PFSK-1 (cell line): Measurements from ENCODE around the gene TRPC3.

Experiments
- SIN3A ChIP-seq: IDR thresholded peaks from 2 replicates; pipeline ENCODE4 v1.6.1; 2012; ENCODE audit warnings: mild to moderate bottlenecking, low read length, moderate library complexity, borderline replicate concordance; ENCODE audit not compliant: insufficient read depth
- TAF1 ChIP-seq: IDR thresholded peaks from 2 replicates; pipeline ENCODE4 v1.6.1; 2012; ENCODE audit warnings: low read length, control low read depth, borderline replicate concordance; ENCODE audit not compliant: insufficient read depth
- TF ChIP-seq, protein P1 (sequence below), 2 experiments: IDR thresholded peaks; 2 replicates each; pipeline versions ENCODE4 v1.6.1 to v1.8.0; 2011 to 2012; ENCODE audit warnings: low read depth in 2 of 2, low read length in 2 of 2, control low read depth in 1 of 2, inconsistent platforms in 1 of 2, mild to moderate bottlenecking in 1 of 2, moderate library complexity in 1 of 2; ENCODE audit not compliant: insufficient read depth in 1 of 2

GRCh38 chr4:121943941-121944340 is 7.9 kb downstream of the TRPC3 start:
- TF ChIP-seq TAF1 (no peak), SIN3A (no peak)
- TF ChIP-seq, protein P1, sequence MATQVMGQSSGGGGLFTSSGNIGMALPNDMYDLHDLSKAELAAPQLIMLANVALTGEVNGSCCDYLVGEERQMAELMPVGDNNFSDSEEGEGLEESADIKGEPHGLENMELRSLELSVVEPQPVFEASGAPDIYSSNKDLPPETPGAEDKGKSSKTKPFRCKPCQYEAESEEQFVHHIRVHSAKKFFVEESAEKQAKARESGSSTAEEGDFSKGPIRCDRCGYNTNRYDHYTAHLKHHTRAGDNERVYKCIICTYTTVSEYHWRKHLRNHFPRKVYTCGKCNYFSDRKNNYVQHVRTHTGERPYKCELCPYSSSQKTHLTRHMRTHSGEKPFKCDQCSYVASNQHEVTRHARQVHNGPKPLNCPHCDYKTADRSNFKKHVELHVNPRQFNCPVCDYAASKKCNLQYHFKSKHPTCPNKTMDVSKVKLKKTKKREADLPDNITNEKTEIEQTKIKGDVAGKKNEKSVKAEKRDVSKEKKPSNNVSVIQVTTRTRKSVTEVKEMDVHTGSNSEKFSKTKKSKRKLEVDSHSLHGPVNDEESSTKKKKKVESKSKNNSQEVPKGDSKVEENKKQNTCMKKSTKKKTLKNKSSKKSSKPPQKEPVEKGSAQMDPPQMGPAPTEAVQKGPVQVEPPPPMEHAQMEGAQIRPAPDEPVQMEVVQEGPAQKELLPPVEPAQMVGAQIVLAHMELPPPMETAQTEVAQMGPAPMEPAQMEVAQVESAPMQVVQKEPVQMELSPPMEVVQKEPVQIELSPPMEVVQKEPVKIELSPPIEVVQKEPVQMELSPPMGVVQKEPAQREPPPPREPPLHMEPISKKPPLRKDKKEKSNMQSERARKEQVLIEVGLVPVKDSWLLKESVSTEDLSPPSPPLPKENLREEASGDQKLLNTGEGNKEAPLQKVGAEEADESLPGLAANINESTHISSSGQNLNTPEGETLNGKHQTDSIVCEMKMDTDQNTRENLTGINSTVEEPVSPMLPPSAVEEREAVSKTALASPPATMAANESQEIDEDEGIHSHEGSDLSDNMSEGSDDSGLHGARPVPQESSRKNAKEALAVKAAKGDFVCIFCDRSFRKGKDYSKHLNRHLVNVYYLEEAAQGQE (IDR thresholded peaks at IDR 0.05; ENCODE audit: insufficient read depth in 1 of 2, low read depth in 2 of 2, low read length in 2 of 2) = no peak
